Neural crest cell (in vitro differentiated cells): ENCODE data around the gene DENND5B. TPM values are rescaled to one million over a fixed set of nuclear protein-coding genes. Genes with fewer than 3 reads are reported as not detected.
A peak's percentile ranks its signal among the peaks of the same experiment; 100 is the strongest.

Experiments used
- DNase-seq: peaks from one replicate; pipeline ENCODE4 v3.0.0; 2021; ENCODE audit warnings: low read depth, mixed read lengths, low spot score
- H3K27ac Mint-ChIP-seq: one replicate; pipeline ENCODE4 v1.8.0; 2021; ENCODE audit warnings: mild to moderate bottlenecking, mixed read lengths; ENCODE audit not compliant: unreplicated experiment
- H3K27me3 Mint-ChIP-seq: 2 replicates; pipeline ENCODE4 v1.8.0; 2021; ENCODE audit warnings: low read depth, mild to moderate bottlenecking, mixed read lengths
- H3K36me3 Mint-ChIP-seq: 2 replicates; pipeline ENCODE4 v1.8.0; 2021; ENCODE audit warnings: low read depth, mild to moderate bottlenecking, mixed read lengths
- H3K4me1 Mint-ChIP-seq: 2 replicates; pipeline ENCODE4 v1.8.0; 2021; ENCODE audit warnings: mixed read lengths
- H3K4me3 Mint-ChIP-seq: one replicate; pipeline ENCODE4 v1.8.0; 2021; ENCODE audit warnings: mild to moderate bottlenecking, mixed read lengths
- H3K9me3 Mint-ChIP-seq: 2 replicates; pipeline ENCODE4 v1.8.0; 2021; ENCODE audit warnings: mixed read lengths
- total RNA-seq: library from RNA; stranded (reverse); gene quantifications from 2 replicates; pipeline ENCODE4 v1.2.1, GENCODE V29; 2021
- TF ChIP-seq, protein P1 (sequence below): fragments of 200-600 bp; sonication (generic); conservative IDR thresholded peaks from 2 replicates; pipeline ENCODE4 v1.5.0; 2021; ENCODE audit warnings: antibody characterized with exemption, mild to moderate bottlenecking

DENND5B gene
- total RNA-seq, 1 donor from 2014 or later, result 33.2 TPM

DNA sequence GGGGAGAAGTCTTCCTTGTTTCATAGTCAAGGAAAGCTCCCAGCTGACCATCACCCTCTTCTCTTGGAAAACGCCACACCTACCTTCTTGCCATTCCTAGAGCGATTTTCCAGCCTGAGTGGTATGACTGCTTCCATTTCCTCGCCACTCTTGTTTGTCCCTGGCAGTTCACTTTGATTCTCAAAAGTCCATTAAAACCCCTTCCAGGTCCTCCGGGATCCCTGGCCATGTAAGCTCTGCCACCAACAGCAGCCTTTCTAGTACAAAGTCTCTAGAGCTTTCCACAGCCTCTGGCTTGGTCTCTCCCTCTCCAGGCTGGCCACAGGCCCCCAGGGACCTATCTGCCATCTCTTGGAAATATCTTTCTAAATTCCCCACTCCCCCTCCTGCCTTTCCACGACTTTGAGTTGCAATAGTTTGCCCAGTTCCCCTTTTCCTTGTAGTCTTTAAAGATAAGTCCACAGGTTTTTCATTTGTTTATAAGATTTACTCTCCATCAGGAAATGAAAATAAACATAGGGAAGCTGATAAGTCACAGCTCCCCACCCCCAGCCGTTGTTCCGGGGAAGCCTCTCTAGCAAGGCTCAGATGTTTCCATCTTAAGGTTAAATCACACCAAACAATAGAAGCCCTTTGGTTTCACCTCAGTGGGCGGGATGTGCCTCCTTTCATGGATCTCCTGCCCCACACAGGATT is 222.1 kb downstream of the DENND5B start:
- H3K27me3 Mint-ChIP-seq, result no peaks in the 10 kb centered on the region
- DNase-seq, result no peak
- H3K27ac Mint-ChIP-seq, result peak overlapping the region; percentile 81
- TF ChIP-seq, protein P1, sequence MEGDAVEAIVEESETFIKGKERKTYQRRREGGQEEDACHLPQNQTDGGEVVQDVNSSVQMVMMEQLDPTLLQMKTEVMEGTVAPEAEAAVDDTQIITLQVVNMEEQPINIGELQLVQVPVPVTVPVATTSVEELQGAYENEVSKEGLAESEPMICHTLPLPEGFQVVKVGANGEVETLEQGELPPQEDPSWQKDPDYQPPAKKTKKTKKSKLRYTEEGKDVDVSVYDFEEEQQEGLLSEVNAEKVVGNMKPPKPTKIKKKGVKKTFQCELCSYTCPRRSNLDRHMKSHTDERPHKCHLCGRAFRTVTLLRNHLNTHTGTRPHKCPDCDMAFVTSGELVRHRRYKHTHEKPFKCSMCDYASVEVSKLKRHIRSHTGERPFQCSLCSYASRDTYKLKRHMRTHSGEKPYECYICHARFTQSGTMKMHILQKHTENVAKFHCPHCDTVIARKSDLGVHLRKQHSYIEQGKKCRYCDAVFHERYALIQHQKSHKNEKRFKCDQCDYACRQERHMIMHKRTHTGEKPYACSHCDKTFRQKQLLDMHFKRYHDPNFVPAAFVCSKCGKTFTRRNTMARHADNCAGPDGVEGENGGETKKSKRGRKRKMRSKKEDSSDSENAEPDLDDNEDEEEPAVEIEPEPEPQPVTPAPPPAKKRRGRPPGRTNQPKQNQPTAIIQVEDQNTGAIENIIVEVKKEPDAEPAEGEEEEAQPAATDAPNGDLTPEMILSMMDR, result no peak
- peaks cover 45% of the 10 kb centered on the region for H3K4me1 Mint-ChIP-seq
- peak overlapping the region; percentile 50 for H3K4me3 Mint-ChIP-seq
- H3K36me3 Mint-ChIP-seq, result no peaks in the 10 kb centered on the region
- no peaks in the 10 kb centered on the region for H3K9me3 Mint-ChIP-seq

DNA sequence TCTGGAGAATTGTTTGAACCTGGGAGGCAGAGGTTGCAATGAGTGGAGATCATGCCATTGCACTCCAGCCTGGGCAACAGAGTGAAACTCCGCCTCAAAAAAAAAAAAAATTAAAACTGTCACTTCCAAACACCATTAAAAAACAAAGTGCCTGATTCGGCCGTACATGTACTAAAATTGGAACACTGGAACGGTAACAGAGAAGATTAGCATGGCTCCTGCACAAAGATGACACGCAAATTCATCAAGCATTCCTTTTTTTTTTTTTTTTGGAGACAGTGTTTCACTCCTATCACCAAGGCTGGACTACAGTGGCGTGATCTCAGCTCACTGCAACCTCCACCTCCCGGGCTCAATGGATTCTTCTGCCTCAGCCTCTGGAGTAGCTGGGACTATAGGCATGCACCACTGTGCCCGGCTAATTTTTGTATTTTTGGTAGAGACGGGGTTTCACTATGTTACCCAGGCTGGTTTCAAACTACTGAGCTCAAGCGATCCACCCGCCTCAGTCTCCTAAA is 224.8 kb downstream of the DENND5B start:
- Mint-ChIP-seq H3K9me3 (no peaks in the 10 kb centered on the region), H3K36me3 (no peaks in the 10 kb centered on the region), H3K27ac (no peak overlapping the region), H3K4me1 (peaks cover 56% of the 10 kb centered on the region), H3K4me3 (no peak overlapping the region), H3K27me3 (no peaks in the 10 kb centered on the region)
- no peak for DNase-seq
- TF ChIP-seq, protein P1, result no peak

DNA sequence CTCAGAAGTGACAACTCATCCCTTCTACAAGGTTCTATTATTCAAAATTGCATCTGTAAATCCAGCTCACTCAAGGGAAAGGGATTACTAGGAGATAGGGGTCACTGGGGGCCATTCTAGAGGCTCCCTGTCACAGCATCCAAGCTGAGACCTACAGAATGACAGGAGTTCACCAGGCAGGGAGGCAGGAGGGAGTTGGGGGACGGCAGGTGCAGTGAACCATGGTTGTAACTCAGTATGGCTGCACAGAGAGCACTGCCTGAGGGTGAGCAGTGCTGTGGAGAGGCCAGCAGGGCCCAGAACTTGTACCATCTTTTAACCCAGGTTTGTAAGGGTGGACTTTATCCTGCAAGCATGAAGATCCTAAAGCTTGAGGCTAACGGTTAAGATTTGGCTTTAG is 227.1 kb downstream of the DENND5B start:
- TF ChIP-seq, protein P1, result no peak
- Mint-ChIP-seq H3K9me3 (no peaks in the 10 kb centered on the region), H3K27ac (no peak overlapping the region), H3K36me3 (no peaks in the 10 kb centered on the region), H3K4me1 (peaks cover 32% of the 10 kb centered on the region), H3K4me3 (no peak overlapping the region), H3K27me3 (no peaks in the 10 kb centered on the region)
- DNase-seq, result no peak

DNA sequence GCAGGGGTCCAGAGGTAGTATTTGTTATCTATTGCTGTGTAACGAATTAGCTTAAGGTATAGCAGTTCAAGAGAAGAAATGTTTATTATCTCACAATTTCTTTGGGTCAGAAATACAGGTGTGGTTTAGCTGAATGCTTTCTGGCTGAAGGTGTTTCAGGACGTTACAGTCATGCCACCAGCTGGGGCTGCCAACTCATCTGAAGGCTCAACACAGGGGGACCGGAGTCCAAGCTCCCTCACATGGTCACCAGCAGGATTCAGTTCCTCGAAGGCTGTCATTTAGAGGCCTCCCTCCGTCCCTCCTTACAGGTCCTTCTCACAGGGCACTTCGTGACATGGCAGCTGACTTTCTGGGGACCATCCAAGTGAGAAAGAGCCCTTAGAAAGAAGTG is 227.5 kb downstream of the DENND5B start:
- no peak for DNase-seq
- no peak overlapping the region for H3K27ac Mint-ChIP-seq
- no peaks in the 10 kb centered on the region for H3K36me3 Mint-ChIP-seq
- TF ChIP-seq, protein P1, result no peak
- H3K4me3 Mint-ChIP-seq, result no peak overlapping the region
- peaks cover 28% of the 10 kb centered on the region for H3K4me1 Mint-ChIP-seq
- H3K9me3 Mint-ChIP-seq, result no peaks in the 10 kb centered on the region
- no peaks in the 10 kb centered on the region for H3K27me3 Mint-ChIP-seq

DNA sequence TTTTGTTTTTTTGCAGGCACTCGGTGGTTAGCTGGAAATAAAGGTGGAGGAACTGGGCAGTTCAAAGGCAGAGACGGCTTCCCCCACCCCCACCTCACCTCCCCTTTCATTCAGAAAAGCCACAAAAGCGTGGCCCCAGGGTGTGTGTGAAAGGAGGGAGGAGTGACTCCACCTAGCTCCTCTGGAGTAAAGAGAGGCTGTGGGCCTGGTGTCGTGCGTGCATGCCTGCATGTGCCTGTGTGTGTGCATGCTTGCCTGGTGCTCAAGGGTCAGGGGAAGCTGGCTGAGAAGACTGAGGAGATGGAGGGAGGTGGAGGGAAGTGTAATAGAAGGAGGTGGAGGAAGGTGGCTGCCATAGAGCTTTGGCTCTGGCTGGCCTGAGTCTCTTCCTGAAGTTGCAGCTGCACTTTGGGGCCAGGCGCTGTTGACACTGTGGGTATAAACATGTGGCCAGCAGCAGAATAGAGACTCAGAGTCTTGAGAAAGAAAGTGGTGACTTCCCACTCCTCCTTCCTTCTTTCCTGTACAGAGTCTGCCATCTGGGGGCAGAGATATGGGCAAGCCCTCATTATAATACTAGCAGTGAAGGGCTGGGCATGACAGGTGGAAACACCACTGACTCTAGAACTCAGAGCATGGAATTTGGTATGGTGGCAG is 228.0 kb downstream of the DENND5B start:
- Mint-ChIP-seq H3K4me1 (peaks cover 27% of the 10 kb centered on the region), H3K36me3 (no peaks in the 10 kb centered on the region), H3K27me3 (no peaks in the 10 kb centered on the region), H3K9me3 (no peaks in the 10 kb centered on the region), H3K27ac (peak overlapping the region; percentile 57), H3K4me3 (peak overlapping the region; percentile 4)
- TF ChIP-seq, protein P1, result no peak
- no peak for DNase-seq
